Measurements from ENCODE around the gene SERPINA5.

- TF ChIP-seq FOXM1 (IDR thresholded peaks at IDR 0.05; ENCODE audit: low read depth, low read length) (no peak), EZH2 (IDR thresholded peaks at IDR 0.05; ENCODE audit: borderline replicate concordance, control insufficient read depth, low read depth, low read length) (no peak), ZSCAN29 (IDR thresholded peaks at IDR 0.05) (no peak)
Measured at GRCh38 chr14:94560751-94561655, 20.2 kb upstream of the SERPINA5 start, which contains the start of gene SERPINA4.
